Uterus (tissue), 2 donors: Measurements from ENCODE around the gene CFAP61.

Experiments used
- POLR2A ChIP-seq, 2 donors: fragments of 450-650 bp; IDR thresholded peaks; one replicate each; pipeline ENCODE4 v1.6.1; 2016; ENCODE audit warnings: antibody characterized with exemption in 2 of 2, mild to moderate bottlenecking in 1 of 2, moderate library complexity in 1 of 2
- TF ChIP-seq, protein P1 (sequence below), 4 experiments: fragments of 200-600 bp in 2 of 4; fragments of 450-650 bp in 2 of 4; sonication (generic) in 2 of 4; IDR thresholded peaks; one replicate each; pipeline ENCODE4 v1.5.1; 2016 to 2019; ENCODE audit warnings: antibody characterized with exemption in 4 of 4, mild to moderate bottlenecking in 2 of 4, moderate library complexity in 1 of 4

DNA sequence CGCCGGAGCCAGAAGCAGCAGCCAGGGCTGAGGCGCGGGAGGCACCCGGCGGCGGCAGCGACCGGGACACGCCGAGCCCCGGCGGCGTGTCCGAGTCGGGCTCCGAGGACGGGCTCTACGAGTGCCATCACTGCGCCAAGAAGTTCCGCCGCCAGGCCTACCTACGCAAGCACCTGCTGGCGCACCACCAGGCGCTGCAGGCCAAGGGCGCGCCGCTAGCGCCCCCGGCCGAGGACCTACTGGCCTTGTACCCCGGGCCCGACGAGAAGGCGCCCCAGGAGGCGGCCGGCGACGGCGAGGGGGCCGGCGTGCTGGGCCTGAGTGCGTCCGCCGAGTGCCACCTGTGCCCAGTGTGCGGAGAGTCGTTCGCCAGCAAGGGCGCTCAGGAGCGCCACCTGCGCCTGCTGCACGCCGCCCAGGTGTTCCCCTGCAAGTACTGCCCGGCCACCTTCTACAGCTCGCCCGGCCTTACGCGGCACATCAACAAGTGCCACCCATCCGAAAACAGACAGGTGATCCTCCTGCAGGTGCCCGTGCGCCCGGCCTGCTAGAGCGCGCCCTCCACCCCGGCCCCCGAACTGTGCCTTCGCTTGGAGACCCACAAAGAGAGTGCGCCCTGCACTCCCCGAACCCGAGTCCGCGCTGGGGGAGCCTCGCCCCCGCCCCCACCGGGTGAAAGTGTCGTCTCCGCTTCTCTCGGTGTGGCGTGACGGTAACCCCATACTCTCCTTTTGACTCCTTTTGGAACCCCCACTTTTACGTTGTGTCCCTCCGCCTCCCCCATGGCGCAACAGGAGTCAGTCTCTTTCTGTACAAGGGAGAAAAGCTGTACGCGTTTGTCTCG lies 317.1 kb downstream of the CFAP61 start:
- TF ChIP-seq, protein P1, sequence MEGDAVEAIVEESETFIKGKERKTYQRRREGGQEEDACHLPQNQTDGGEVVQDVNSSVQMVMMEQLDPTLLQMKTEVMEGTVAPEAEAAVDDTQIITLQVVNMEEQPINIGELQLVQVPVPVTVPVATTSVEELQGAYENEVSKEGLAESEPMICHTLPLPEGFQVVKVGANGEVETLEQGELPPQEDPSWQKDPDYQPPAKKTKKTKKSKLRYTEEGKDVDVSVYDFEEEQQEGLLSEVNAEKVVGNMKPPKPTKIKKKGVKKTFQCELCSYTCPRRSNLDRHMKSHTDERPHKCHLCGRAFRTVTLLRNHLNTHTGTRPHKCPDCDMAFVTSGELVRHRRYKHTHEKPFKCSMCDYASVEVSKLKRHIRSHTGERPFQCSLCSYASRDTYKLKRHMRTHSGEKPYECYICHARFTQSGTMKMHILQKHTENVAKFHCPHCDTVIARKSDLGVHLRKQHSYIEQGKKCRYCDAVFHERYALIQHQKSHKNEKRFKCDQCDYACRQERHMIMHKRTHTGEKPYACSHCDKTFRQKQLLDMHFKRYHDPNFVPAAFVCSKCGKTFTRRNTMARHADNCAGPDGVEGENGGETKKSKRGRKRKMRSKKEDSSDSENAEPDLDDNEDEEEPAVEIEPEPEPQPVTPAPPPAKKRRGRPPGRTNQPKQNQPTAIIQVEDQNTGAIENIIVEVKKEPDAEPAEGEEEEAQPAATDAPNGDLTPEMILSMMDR (IDR thresholded peaks at IDR 0.05): no peak
- TF ChIP-seq POLR2A (IDR thresholded peaks at IDR 0.05): no peak
